Measurements from ENCODE around the gene HNRNPA0. TPM values are rescaled to one million over a fixed set of nuclear protein-coding genes. Genes with fewer than 3 reads are reported as not detected.

Gene HNRNPA0
- total RNA-seq, 1 experiment from 2014 or later = 38.9 TPM

GRCh38 chr5:137778772-137779564 lies 24.8 kb upstream of the HNRNPA0 start:
- ChIA-PET POLR2A (interaction anchor here (0.6 to 1.0 kb wide), 2 partner anchors 354 to 1553 kb away, joined by 4 read pairs; no protein-coding TSS in a partner anchor), RAD21 (ENCODE audit: low non-redundant PET in 1 of 2, low total read pairs in 2 of 2, uncharacterized antibody in 2 of 2, unreplicated experiment in 2 of 2) (interaction anchor here (0.9 to 1.3 kb wide), 4 partner anchors 37 to 354 kb away, joined by 3 to 7 read pairs (median 4); no protein-coding TSS in a partner anchor), CTCF (interaction anchor here (0.7 to 2.9 kb wide), 43 partner anchors 9 to 354 kb away, joined by 3 to 28 read pairs (median 5); partner anchors contain the start of genes HNRNPA0 and MYOT)
- BruUV-seq (replicated peaks) = no TSS peak
- Histone ChIP-seq H2AFZ (ENCODE audit: low read depth, low read length, poor library complexity, severe bottlenecking) (peak overlapping the region; percentile 81), H3K27me3 (ENCODE audit: insufficient read depth, low read length) (no peaks in the 10 kb centered on the region), H3K4me3 (replicated peaks in 1 of 2; ENCODE audit: low read depth in 1 of 2, low read length in 2 of 2) (no peak overlapping the region), H3K9me3 (ENCODE audit: control insufficient read depth in 1 of 2, insufficient read depth in 1 of 2, low read depth in 1 of 2, low read length in 2 of 2) (no peaks in the 10 kb centered on the region), H3K9me2 (ENCODE audit: insufficient read depth) (no peaks in the 10 kb centered on the region), H3K9ac (ENCODE audit: low read length) (no peak overlapping the region), H3K4me2 (ENCODE audit: low read length) (no peak overlapping the region), H3K4me1 (ENCODE audit: control insufficient read depth in 1 of 2, insufficient read depth in 2 of 2, low read length in 2 of 2) (no peaks in the 10 kb centered on the region), H3K27ac (ENCODE audit: low read depth, low read length) (no peak overlapping the region), H4K20me1 (ENCODE audit: insufficient read depth) (no peaks in the 10 kb centered on the region), H3K79me2 (ENCODE audit: insufficient read depth, low read length) (no peaks in the 10 kb centered on the region), H3K36me3 (ENCODE audit: control insufficient read depth in 1 of 2, insufficient read depth in 2 of 2, low read length in 2 of 2) (no peaks in the 10 kb centered on the region)
- intact Hi-C loops (cut with micrococcal nuclease) = loop anchor here (1.0 to 2.0 kb wide), 2 partner anchors 43 to 290 kb away; no protein-coding TSS in a partner anchor
- TF ChIP-seq FOSL1 (IDR thresholded peaks at IDR 0.05; ENCODE audit: low read depth) = no peak
- TF ChIP-seq YY1 (IDR thresholded peaks at IDR 0.05; ENCODE audit: extremely low read depth, insufficient replicate concordance, low read depth, low read length) = no peak
- TF ChIP-seq CTCF (IDR thresholded peaks at IDR 0.05 in 2 of 3, conservative IDR thresholded peaks at IDR 0.05 in 1 of 3; ENCODE audit: borderline replicate concordance in 1 of 3, insufficient read depth in 1 of 3, low read depth in 2 of 3, low read length in 2 of 3) = peak; percentile 58 to 91 (median 67)
- no peak for TF ChIP-seq CEBPB (IDR thresholded peaks at IDR 0.05; ENCODE audit: low read depth)
- no peak for TF ChIP-seq POLR2AphosphoS5 (IDR thresholded peaks at IDR 0.05; ENCODE audit: low read depth, low read length)
- no peak for TF ChIP-seq REST (IDR thresholded peaks at IDR 0.05; ENCODE audit: low read depth)
- TF ChIP-seq ZNF274 (IDR thresholded peaks at IDR 0.05; ENCODE audit: low read depth, low read length) = no peak
- TF ChIP-seq RAD21 (IDR thresholded peaks at IDR 0.05; ENCODE audit: low read depth) = peak; percentile 82
- no peak for TF ChIP-seq CBX3 (IDR thresholded peaks at IDR 0.05; ENCODE audit: low read depth)
- ATAC-seq = peak; percentile 74
- peak; percentile 44 for DNase-seq (ENCODE audit: low read depth, low spot score)
